Fibroblast of villous mesenchyme (primary cell): ENCODE measurements around the gene STAG1. TPM values are rescaled to one million over a fixed set of nuclear protein-coding genes. Genes with fewer than 3 reads are reported as not detected.
"Not testable (repeated sequence)": the region's sequence is repeated elsewhere in the genome, so short reads cannot be mapped to it uniquely, and the experiment has no call there.

Source experiments
- DNase-seq: peaks from one replicate; pipeline ENCODE4 v3.0.0-alpha.2; 2010; ENCODE audit warnings: low read depth
- H3K4me3 ChIP-seq: 2 replicates; pipeline ENCODE4 v1.5.1; 2011; ENCODE audit warnings: low read depth, mild to moderate bottlenecking, low read length
- CTCF ChIP-seq: IDR thresholded peaks from 2 replicates; pipeline ENCODE4 v1.5.1; 2012; ENCODE audit warnings: low read depth, mild to moderate bottlenecking, low read length; ENCODE audit not compliant: insufficient read depth
- total RNA-seq: library from RNA; depleted of rRNA; stranded (reverse); fragments of >200 nt; gene quantifications from 2 replicates; pipeline ENCODE4 v1.2.3, GENCODE V29; 2012

Gene STAG1
- 37.7 and 52.7 TPM in 2 replicates for total RNA-seq

- peak; percentile 85 for TF ChIP-seq CTCF
- no peak for DNase-seq
- H3K4me3 ChIP-seq, result peak within 1 kb of the TSS; percentile 73
Observed at GRCh38 chr3:136752172-136752421, at the start of gene STAG1. STAG1 (minus strand) TSS chr3:136752378; CDS start chr3:136630898, 121,480 bp downstream.

GRCh38 chr3:136801146-136801545 lies 49.0 kb upstream of the STAG1 start:
- not testable (repeated sequence) for DNase-seq, H3K4me3 ChIP-seq

DNA sequence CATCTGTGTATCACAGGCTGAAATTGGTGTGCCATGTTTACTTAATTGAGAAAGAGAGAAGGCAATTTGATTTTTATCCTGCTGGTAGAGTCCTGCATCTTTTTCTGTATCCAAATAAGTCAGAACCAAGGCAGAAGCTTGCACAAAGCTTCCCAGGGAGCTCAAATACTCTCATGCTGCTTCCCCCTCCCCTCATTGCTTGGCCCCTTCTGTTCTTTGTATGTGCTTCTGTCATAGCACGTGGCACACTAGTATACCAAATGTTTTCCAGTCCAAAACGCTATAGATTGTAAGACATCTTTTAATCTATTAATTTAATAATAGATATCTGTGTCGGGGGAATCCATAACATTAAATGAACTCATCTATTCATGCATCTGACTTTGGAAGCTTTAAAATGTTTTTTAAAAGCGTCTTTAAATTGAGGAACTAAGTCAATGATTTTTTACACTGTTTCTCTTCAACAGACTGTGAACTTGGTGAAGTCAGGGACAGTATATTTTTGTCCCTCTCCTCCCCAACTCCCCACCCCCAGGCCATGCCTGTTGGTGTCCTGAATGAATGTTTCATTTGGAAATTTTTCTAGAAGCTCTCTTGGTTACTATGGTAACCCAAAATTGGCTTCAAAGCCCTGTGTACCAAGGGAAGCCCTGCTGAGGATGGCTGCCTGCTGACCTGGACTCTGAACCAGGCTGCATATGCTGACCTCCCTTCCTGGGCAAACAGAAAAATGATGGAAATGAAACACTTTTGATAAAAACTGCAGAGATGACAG lies 40.6 kb upstream of the STAG1 start:
- TF ChIP-seq CTCF, result no peak
- H3K4me3 ChIP-seq, result no peak overlapping the region
- DNase-seq, result no peak

DNA sequence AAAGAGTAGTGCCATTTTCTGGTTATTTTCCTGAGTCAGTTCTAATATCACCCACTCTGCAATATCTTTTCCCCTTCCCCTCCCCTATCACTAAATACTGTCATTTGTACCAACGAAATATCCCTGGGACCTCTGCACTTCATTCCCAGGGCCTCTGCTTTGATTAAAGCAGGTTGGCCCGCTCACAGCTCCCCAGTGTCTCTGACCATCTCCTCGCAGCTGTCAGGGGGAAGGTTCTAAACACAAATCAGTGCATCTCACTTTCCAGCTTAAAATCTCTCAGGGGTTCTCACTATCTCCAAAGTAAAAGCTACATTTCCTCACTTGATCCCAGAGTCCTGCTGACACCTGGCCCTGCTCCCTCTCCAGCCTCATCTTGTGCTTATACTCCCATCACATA lies 38.6 kb upstream of the STAG1 start:
- TF ChIP-seq CTCF, result no peak
- no peak overlapping the region for H3K4me3 ChIP-seq
- DNase-seq, result no peak

DNA sequence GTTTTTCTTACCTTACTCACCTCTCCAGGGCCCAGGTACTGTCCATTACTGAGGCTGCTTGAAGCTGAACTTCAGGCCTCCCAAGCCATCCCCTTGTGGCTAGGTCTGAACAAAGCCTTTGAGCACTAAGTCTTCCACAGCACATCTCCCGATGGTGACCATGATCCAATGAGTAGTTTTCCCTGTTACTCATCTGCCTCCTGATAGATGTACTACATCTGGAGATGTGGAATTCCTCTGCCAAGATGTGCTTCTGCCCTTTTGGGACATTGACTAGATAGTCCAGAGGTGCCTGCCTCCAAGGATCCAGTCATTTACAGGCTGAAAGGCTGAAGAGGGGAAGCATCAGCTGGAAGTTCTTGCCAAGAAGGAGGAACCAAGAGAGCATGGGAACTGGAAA lies 37.8 kb upstream of the STAG1 start:
- no peak for DNase-seq
- TF ChIP-seq CTCF, result no peak
- no peak overlapping the region for H3K4me3 ChIP-seq

DNA sequence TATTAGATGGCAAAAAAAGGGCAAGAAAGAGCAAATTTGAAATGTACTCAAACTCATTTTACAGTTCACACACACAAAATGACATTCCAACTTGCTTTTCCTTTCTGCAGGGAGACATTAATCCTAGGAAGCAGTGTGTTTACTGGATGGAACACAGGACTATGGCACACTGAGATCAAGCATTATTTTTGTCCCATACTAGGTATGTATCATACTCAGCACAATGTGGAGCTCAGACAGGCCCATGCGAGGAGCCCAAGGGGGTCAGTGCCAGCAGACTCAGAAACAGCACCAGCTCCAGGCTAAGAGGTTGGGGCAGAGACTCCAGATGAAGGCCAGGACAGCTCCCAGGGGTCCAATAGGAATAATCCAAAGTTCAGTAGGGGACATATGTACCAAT lies 36.0 kb upstream of the STAG1 start:
- H3K4me3 ChIP-seq, result no peak overlapping the region
- DNase-seq, result no peak
- TF ChIP-seq CTCF, result no peak

GRCh38 chr3:136787349-136787748 lies 35.2 kb upstream of the STAG1 start:
- H3K4me3 ChIP-seq, result no peak overlapping the region
- DNase-seq, result peak; percentile 22
- TF ChIP-seq CTCF, result no peak
